Mesenchymal stem cell (in vitro differentiated cells and primary cell): ENCODE data around the gene ZBTB34.

Experiments used
- DNase-seq: peaks from one replicate; pipeline ENCODE4 v3.0.0-alpha.2; 2013
- H2AFZ ChIP-seq: one replicate; pipeline ENCODE4 v1.6.1; 2013; ENCODE audit warnings: low read depth, mild to moderate bottlenecking, control low read depth, inconsistent platforms, low read length, moderate library complexity
- H2AK5ac ChIP-seq: 2 replicates; pipeline ENCODE4 v1.6.1; 2013; ENCODE audit warnings: low read length, moderate library complexity, mild to moderate bottlenecking, inconsistent platforms; ENCODE audit not compliant: severe bottlenecking
- H2BK120ac ChIP-seq: one replicate; pipeline ENCODE4 v1.6.1; 2013; ENCODE audit warnings: low read depth, mild to moderate bottlenecking, inconsistent platforms, low read length, moderate library complexity
- H2BK12ac ChIP-seq, 2 experiments: one replicate each; pipeline ENCODE4 v1.6.1; 2013; ENCODE audit warnings: inconsistent platforms in 2 of 2, low read length in 2 of 2, mild to moderate bottlenecking in 2 of 2, moderate library complexity in 2 of 2, control low read depth in 1 of 2
- H2BK15ac ChIP-seq: one replicate; pipeline ENCODE4 v1.6.1; 2013; ENCODE audit warnings: mild to moderate bottlenecking, low read depth, inconsistent platforms; ENCODE audit not compliant: poor library complexity, severe bottlenecking
- H2BK5ac ChIP-seq: 2 replicates; pipeline ENCODE4 v1.6.1; 2013; ENCODE audit warnings: low read depth, mild to moderate bottlenecking, low read length, control low read depth, inconsistent platforms; ENCODE audit not compliant: poor library complexity, severe bottlenecking
- H3K14ac ChIP-seq, 2 experiments: one replicate each; pipeline ENCODE4 v1.6.1; 2013; ENCODE audit warnings: inconsistent platforms in 2 of 2, low read length in 2 of 2, control low read depth in 1 of 2, mild to moderate bottlenecking in 1 of 2, moderate library complexity in 1 of 2
- H3K18ac ChIP-seq, 2 experiments: one replicate each; pipeline ENCODE4 v1.6.1; 2013; ENCODE audit warnings: inconsistent platforms in 2 of 2, low read length in 2 of 2, control low read depth in 1 of 2, low read depth in 1 of 2, mild to moderate bottlenecking in 1 of 2
- H3K23ac ChIP-seq, 2 experiments: one replicate each; pipeline ENCODE4 v1.6.1; 2013; ENCODE audit warnings: inconsistent platforms in 2 of 2, low read length in 2 of 2, mild to moderate bottlenecking in 2 of 2, moderate library complexity in 2 of 2, control low read depth in 1 of 2
- H3K27ac ChIP-seq: 2 replicates; pipeline ENCODE4 v1.5.1; 2013; ENCODE audit warnings: mild to moderate bottlenecking, moderate library complexity, low read length, control low read depth, inconsistent platforms; ENCODE audit not compliant: poor library complexity, severe bottlenecking
- H3K27me3 ChIP-seq, 2 experiments: 2 replicates each; pipeline versions ENCODE4 v1.6.1 to v1.7.0; 2013; ENCODE audit warnings: low read length in 2 of 2, mild to moderate bottlenecking in 2 of 2, moderate library complexity in 2 of 2, control low read depth in 1 of 2, inconsistent platforms in 1 of 2; ENCODE audit not compliant: control insufficient read depth in 1 of 2, insufficient read depth in 1 of 2
- H3K36me3 ChIP-seq, 2 experiments: 2 replicates each; pipeline versions ENCODE4 v1.6.1 to v1.7.0; 2013; ENCODE audit warnings: low read length in 2 of 2, control low read depth in 1 of 2, inconsistent platforms in 1 of 2, low read depth in 1 of 2, mild to moderate bottlenecking in 1 of 2; ENCODE audit not compliant: insufficient read depth in 2 of 2, control insufficient read depth in 1 of 2
- H3K4ac ChIP-seq, 2 experiments: one replicate each; pipeline ENCODE4 v1.6.1; 2013; ENCODE audit warnings: inconsistent platforms in 2 of 2, low read length in 2 of 2, mild to moderate bottlenecking in 2 of 2, moderate library complexity in 2 of 2, control low read depth in 1 of 2, low read depth in 1 of 2
- H3K4me1 ChIP-seq: 2 replicates; pipeline ENCODE4 v1.6.1; 2013; ENCODE audit warnings: low read depth, low read length, control low read depth; ENCODE audit not compliant: control insufficient read depth, insufficient read depth
- H3K4me2 ChIP-seq: 2 replicates; pipeline ENCODE4 v1.6.1; 2013; ENCODE audit warnings: low read length, mild to moderate bottlenecking, inconsistent platforms; ENCODE audit not compliant: poor library complexity, severe bottlenecking
- H3K4me3 ChIP-seq, 2 experiments: 2 replicates each; pipeline versions ENCODE4 v1.5.1 to v1.7.0; 2013; ENCODE audit warnings: low read length in 2 of 2, mild to moderate bottlenecking in 2 of 2, control low read depth in 1 of 2, low read depth in 1 of 2; ENCODE audit not compliant: insufficient read depth in 1 of 2
- H3K79me1 ChIP-seq: replicated peaks from 2 replicates; pipeline ENCODE4 v1.6.1; 2013; ENCODE audit warnings: mild to moderate bottlenecking, control low read depth, low read length, inconsistent platforms; ENCODE audit not compliant: poor library complexity, severe bottlenecking
- H3K9ac ChIP-seq: 2 replicates; pipeline ENCODE4 v1.7.0; 2013; ENCODE audit warnings: mild to moderate bottlenecking, low read length, moderate library complexity
- H3K9me3 ChIP-seq: 2 replicates; pipeline ENCODE4 v1.7.0; 2013; ENCODE audit warnings: mild to moderate bottlenecking, low read length; ENCODE audit not compliant: control insufficient read depth
- H4K8ac ChIP-seq: one replicate; pipeline ENCODE4 v1.6.1; 2013; ENCODE audit warnings: inconsistent platforms, mild to moderate bottlenecking, low read length, moderate library complexity
- H4K91ac ChIP-seq: one replicate; pipeline ENCODE4 v1.6.1; 2013; ENCODE audit warnings: mild to moderate bottlenecking, low read length, inconsistent platforms
- WGBS: methylation state at CpG from one replicate; pipeline ENCODE4 v1.1.7; 2013; ENCODE audit warnings: mixed read lengths; 5-methylcytosine and 5-hydroxymethylcytosine counted together

The ZBTB34 gene

GRCh38 chr9:126927419-126927818 lies 67.0 kb downstream of the ZBTB34 start:
- no peak overlapping the region for H3K9ac ChIP-seq
- 71% methylated on average over 6 of the region's 6 CpGs for WGBS
- H4K91ac ChIP-seq: no peak overlapping the region
- H3K4me3 ChIP-seq: no peak overlapping the region
- no peak overlapping the region for H4K8ac ChIP-seq
- no peak overlapping the region for H2BK12ac ChIP-seq
- no peak overlapping the region for H2BK15ac ChIP-seq
- peaks cover 2% of the 10 kb centered on the region for H3K79me1 ChIP-seq
- H3K9me3 ChIP-seq: no peaks in the 10 kb centered on the region
- no peak overlapping the region for H3K14ac ChIP-seq
- no peaks in the 10 kb centered on the region for H3K36me3 ChIP-seq
- H3K27ac ChIP-seq: no peak overlapping the region
- no peak overlapping the region for H2AFZ ChIP-seq
- H2BK120ac ChIP-seq: no peak overlapping the region
- H2AK5ac ChIP-seq: no peak overlapping the region
- H3K18ac ChIP-seq: no peak overlapping the region
- no peak overlapping the region for H3K4ac ChIP-seq
- H3K27me3 ChIP-seq: peaks cover 54 to 59% of the 10 kb centered on the region in 2 experiments
- DNase-seq: no peak
- no peak overlapping the region for H3K23ac ChIP-seq
- H3K4me2 ChIP-seq: no peak overlapping the region
- no peak overlapping the region for H2BK5ac ChIP-seq
- H3K4me1 ChIP-seq: peaks cover 2% of the 10 kb centered on the region

GRCh38 chr9:126932871-126933321 lies 72.5 kb downstream of the ZBTB34 start:
- H3K4me1 ChIP-seq: no peaks in the 10 kb centered on the region
- H2AK5ac ChIP-seq: no peak overlapping the region
- no peak overlapping the region for H2BK15ac ChIP-seq
- H3K27ac ChIP-seq: no peak overlapping the region
- 71% methylated on average over 11 of the region's 11 CpGs for WGBS
- H3K23ac ChIP-seq: no peak overlapping the region
- H3K14ac ChIP-seq: no peak overlapping the region
- H2BK12ac ChIP-seq: no peak overlapping the region
- no peak overlapping the region for H3K18ac ChIP-seq
- H3K36me3 ChIP-seq: no peaks in the 10 kb centered on the region
- no peak overlapping the region for H3K4ac ChIP-seq
- no peak for DNase-seq
- H4K91ac ChIP-seq: no peak overlapping the region
- H3K79me1 ChIP-seq: no peaks in the 10 kb centered on the region
- peaks cover 33 to 51% of the 10 kb centered on the region in 2 experiments for H3K27me3 ChIP-seq
- no peak overlapping the region for H3K4me3 ChIP-seq
- peaks cover 4% of the 10 kb centered on the region for H3K9me3 ChIP-seq
- no peak overlapping the region for H4K8ac ChIP-seq
- no peak overlapping the region for H2BK5ac ChIP-seq
- no peak overlapping the region for H2AFZ ChIP-seq
- H2BK120ac ChIP-seq: no peak overlapping the region
- no peak overlapping the region for H3K9ac ChIP-seq
- no peak overlapping the region for H3K4me2 ChIP-seq

- Histone ChIP-seq H3K27ac (no peak overlapping the region), H3K18ac (no peak overlapping the region), H3K4me3 (no peak overlapping the region), H4K8ac (no peak overlapping the region), H4K91ac (no peak overlapping the region), H3K23ac (no peak overlapping the region), H3K9me3 (peaks cover 4% of the 10 kb centered on the region), H2BK15ac (no peak overlapping the region), H2AFZ (no peak overlapping the region), H3K36me3 (no peaks in the 10 kb centered on the region), H3K9ac (no peak overlapping the region), H2BK5ac (no peak overlapping the region), H2BK12ac (no peak overlapping the region), H3K4me2 (no peak overlapping the region), H3K79me1 (no peaks in the 10 kb centered on the region), H2BK120ac (no peak overlapping the region), H3K4me1 (no peaks in the 10 kb centered on the region), H3K14ac (no peak overlapping the region), H2AK5ac (no peak overlapping the region), H3K27me3 (peaks cover 31 to 48% of the 10 kb centered on the region in 2 experiments), H3K4ac (no peak overlapping the region)
- 94% methylated on average over 10 of the region's 11 CpGs for WGBS
- DNase-seq: no peak
Measured at GRCh38 chr9:126933334-126933980, 73.0 kb downstream of the ZBTB34 start.

GRCh38 chr9:126934441-126934840 lies 74.0 kb downstream of the ZBTB34 start:
- no peak overlapping the region for H3K27ac ChIP-seq
- H2BK120ac ChIP-seq: no peak overlapping the region
- no peak overlapping the region for H2BK12ac ChIP-seq
- H4K8ac ChIP-seq: no peak overlapping the region
- H3K27me3 ChIP-seq: peaks cover 37 to 50% of the 10 kb centered on the region in 2 experiments
- H2AFZ ChIP-seq: no peak overlapping the region
- DNase-seq: no peak
- no peak overlapping the region for H2BK5ac ChIP-seq
- H3K9ac ChIP-seq: no peak overlapping the region
- no peak overlapping the region for H3K14ac ChIP-seq
- H3K9me3 ChIP-seq: peaks cover 4% of the 10 kb centered on the region
- H4K91ac ChIP-seq: no peak overlapping the region
- H3K4me1 ChIP-seq: no peaks in the 10 kb centered on the region
- no peak overlapping the region for H2BK15ac ChIP-seq
- no peak overlapping the region for H3K4me2 ChIP-seq
- no peak overlapping the region for H3K18ac ChIP-seq
- no peak overlapping the region for H2AK5ac ChIP-seq
- no peak overlapping the region for H3K4ac ChIP-seq
- H3K23ac ChIP-seq: no peak overlapping the region
- no peaks in the 10 kb centered on the region for H3K36me3 ChIP-seq
- no peak overlapping the region for H3K4me3 ChIP-seq
- WGBS: 87% methylated on average over 8 of the region's 8 CpGs
- no peaks in the 10 kb centered on the region for H3K79me1 ChIP-seq
